HG03064 (cell line): ENCODE results near the gene ARMC7.

ENCODE experiments used
- ATAC-seq: cut with Tn5 transposase; IDR thresholded peaks from one replicate; pipeline ENCODE4 v1.9.1; 2021; ENCODE audit warnings: low read depth; ENCODE audit not compliant: unreplicated experiment

The ARMC7 gene

DNA sequence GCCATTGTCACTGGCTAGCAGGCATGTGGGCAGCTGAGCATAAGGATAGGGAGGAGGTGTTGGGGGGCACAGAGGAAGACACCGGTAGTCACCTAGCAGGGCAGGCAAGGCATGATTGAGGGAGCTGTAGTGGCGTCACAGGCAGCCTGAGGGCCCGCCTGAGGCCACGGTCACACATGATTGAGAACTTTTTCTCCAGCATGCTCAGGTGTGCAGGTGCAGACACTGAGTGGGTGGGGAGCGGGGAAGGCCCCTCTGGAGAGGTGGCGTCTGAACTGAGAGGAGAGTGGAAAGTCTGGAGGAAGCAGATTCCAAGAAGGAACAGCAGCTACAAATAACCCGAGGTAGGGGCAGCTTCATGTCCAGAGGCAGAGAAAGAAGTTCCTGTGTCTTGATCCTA lies 10.9 kb upstream of the ARMC7 start:
- no peak for ATAC-seq

DNA sequence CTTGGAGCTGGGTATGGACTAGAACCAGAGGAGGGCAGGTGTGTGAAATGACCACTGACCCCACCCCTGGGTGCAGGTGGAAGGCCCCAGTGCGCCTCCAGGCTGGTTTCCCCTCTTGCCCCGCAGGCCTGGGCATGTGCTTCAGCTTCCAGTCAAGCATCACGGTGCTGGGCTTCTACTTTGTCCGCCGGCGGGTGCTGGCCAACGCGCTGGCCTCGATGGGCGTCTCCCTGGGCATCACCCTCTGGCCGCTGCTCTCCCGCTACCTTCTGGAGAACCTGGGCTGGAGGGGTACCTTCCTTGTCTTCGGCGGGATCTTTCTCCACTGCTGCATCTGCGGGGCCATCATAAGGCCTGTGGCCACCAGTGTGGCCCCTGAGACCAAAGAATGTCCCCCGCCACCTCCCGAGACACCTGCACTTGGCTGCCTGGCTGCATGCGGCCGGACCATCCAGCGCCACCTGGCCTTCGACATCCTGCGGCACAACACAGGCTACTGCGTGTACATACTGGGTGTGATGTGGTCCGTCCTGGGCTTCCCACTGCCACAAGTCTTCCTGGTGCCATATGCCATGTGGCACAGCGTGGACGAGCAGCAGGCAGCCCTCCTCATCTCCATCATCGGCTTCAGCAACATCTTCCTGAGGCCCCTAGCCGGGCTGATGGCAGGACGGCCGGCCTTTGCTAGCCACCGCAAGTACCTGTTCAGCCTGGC lies 9.7 kb upstream of the ARMC7 start:
- ATAC-seq, result no peak

DNA sequence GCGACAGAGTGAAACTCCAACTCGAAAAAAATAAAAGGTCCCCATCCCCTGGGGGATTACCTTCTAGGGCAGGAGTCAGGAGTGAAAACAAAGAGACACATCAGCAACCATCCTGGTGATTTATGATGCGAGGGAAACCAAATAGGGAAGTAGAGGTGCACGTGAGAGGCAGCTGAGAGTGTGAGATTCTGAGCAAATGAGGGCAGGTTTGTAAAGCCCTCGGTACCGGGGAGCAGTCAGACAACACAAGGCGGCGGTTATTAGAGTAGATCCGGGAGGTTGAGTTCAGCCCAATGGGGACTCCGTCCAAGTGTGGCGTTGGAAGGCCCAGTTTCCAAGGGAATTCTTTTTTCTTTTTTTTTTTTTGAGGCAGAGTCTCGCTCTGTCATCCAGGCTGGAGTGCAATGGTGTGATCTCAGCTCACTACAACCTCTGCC lies 7.4 kb upstream of the ARMC7 start:
- ATAC-seq, result no peak

DNA sequence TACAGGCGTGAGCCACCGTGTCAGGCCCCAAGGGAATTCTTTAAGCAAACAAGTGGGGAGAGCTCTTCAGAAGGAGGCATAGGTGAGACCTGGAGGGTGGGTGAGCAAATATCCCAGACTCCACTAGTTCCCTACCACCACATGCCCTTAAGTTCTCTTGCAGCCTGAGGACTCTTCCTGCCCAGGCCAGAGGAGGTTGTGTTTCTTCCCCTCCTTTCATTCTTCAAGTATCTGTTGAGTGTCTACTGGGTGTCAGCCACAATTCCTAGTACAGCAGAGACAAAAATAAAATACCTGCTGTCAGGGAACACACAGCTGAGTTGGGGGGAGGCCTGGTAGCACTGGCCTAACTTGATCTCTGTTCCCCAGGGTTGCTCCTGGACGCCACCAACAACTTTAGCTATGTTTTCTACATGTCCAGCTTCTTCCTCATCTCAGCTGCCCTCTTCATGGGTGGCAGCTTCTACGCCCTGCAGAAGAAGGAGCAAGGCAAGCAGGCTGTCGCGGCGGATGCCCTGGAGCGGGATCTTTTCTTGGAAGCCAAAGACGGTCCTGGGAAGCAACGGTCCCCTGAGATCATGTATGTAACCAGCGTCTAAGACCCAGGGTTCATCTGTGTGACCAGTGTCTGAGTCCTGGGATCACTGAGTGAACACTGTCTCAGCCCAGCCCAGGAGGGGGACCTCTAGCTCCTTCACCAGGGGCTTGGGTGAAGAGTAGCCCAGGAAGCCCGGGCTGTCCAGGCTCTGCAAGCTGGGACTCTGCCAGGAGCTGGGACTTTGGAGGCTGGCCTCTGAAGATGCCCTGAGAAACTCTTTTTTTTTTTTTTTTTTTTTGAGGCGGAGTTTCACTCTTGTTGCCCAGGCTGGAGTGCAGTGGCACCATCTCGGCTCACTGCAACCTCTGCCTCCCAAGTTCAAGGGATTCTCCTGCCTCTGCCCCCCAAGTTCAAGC lies 5.9 kb upstream of the ARMC7 start:
- ATAC-seq, result no peak

- ATAC-seq, result no peak
Observed at GRCh38 chr17:75105126-75106080, 4.4 kb upstream of the ARMC7 start.

- no peak for ATAC-seq
Observed at GRCh38 chr17:75108193-75108592, 1.6 kb upstream of the ARMC7 start.

DNA sequence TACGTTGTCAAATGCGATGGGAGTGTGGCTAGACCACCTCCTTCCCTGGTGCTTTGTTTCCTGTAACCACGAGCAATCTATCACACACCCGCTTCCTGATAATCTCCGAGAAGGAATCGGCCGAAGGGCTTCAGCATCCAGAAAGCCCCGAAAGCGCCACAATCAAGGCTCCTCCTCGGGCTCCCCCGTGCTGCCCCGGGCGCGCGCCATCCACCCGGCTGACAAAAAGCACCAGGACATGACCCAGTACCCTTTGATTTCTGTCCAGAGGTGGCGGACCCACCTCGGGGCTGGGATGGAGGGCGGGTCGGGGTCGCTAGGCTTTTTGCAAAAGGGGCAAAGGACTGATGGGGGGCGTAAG lies 743 bp upstream of the ARMC7 start:
- no peak for ATAC-seq

GRCh38 chr17:75110234-75110937 lies 617 bp downstream of the ARMC7 start:
- ATAC-seq, result no peak

- no peak for ATAC-seq
Observed at GRCh38 chr17:75111777-75112335, 2.1 kb downstream of the ARMC7 start.

- ATAC-seq, result no peak
Observed at GRCh38 chr17:75113798-75114551, 4.2 kb downstream of the ARMC7 start.

- ATAC-seq, result no peak
Observed at GRCh38 chr17:75114552-75115314, 5.0 kb downstream of the ARMC7 start.

DNA sequence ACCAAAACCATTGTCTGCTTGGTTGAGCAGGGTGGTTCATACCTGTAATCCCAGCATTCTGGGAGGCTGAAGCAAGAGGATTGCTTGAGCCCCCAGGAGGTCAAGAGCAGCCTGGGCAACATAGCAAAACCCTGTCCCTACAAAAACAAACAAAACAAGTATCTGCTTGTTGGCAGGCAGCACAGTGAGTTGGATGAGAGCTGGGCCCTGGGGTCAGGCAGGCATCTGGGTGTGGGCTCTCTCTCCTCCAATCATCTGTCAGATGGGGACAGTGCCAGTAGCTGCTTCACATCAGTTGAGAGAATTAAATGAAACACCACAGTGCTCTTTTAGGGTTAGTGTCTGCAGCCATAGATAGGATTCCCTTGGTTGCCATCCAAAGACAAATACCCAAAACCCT lies 5.8 kb downstream of the ARMC7 start:
- no peak for ATAC-seq

- ATAC-seq, result no peak
Observed at GRCh38 chr17:75116737-75117136, 7.0 kb downstream of the ARMC7 start.

DNA sequence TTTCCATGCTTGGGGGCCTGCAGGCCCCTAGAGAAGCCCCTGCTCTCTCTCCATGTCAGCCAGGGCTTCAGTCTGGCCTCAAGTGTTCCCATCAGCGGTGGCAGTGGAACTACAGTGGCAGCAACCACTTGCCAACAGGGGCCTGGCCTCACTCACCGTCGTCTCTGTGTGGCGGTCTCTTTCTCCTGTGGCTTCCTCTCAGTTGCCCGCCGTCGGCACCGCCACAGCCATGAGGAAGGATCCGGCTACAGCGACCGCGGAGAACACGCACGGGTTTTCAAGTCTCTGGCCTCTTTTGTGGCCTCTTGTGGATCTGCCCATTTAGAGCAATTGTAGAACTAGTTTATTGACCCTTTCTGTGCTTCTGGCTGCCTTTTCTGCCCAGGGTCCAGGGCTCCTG lies 8.5 kb downstream of the ARMC7 start:
- ATAC-seq, result no peak

GRCh38 chr17:75124041-75124818 lies 14.5 kb downstream of the ARMC7 start:
- ATAC-seq, result no peak

- no peak for ATAC-seq
Observed at GRCh38 chr17:75124819-75125162, 15.0 kb downstream of the ARMC7 start.

DNA sequence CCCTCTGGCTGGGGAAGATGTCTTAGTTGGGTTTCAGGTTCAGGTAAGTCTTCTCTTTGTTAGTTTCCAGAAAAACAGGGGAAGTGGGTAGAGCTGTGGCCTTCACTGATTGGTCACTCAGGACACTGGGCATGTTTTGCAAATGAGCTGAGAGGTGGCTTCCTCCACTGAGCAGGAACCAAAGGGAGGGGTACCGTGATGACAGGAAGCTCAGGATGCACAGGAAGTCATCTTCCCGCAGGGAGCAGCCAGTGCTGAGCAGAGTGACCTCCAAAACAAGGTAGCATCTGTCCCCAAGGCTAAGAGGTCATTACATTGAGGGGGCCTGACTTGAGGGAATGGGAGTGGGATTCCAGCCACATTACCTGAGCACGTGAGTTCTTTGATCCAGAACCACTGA lies 16.2 kb downstream of the ARMC7 start:
- ATAC-seq, result no peak

- no peak for ATAC-seq
Observed at GRCh38 chr17:75126954-75127353, 17.2 kb downstream of the ARMC7 start.
